PFSK-1 (cell line): ENCODE data around the gene CMTR2.

Experiments used
- FOXP2 ChIP-seq: optimal IDR thresholded peaks from 2 replicates; pipeline ENCODE3; 2011; ENCODE audit warnings: borderline replicate concordance, control low read depth, inconsistent platforms; ENCODE audit not compliant: insufficient read depth; ENCODE audit errors: extremely low read length, extremely low read depth
- POLR2AphosphoS5 ChIP-seq: IDR thresholded peaks from 2 replicates; pipeline ENCODE4 v1.6.1; 2012; ENCODE audit warnings: low read depth, mild to moderate bottlenecking, control low read depth, low read length, moderate library complexity
- REST ChIP-seq, 2 experiments: IDR thresholded peaks; 2 replicates each; pipeline versions ENCODE4 v1.6.1 to v1.8.0; 2011 to 2012; ENCODE audit warnings: low read depth in 2 of 2, low read length in 2 of 2, control low read depth in 1 of 2, inconsistent platforms in 1 of 2, mild to moderate bottlenecking in 1 of 2, moderate library complexity in 1 of 2; ENCODE audit not compliant: insufficient read depth in 1 of 2
- SIN3A ChIP-seq: IDR thresholded peaks from 2 replicates; pipeline ENCODE4 v1.6.1; 2012; ENCODE audit warnings: mild to moderate bottlenecking, low read length, moderate library complexity, borderline replicate concordance; ENCODE audit not compliant: insufficient read depth
- TAF1 ChIP-seq: IDR thresholded peaks from 2 replicates; pipeline ENCODE4 v1.6.1; 2012; ENCODE audit warnings: low read length, control low read depth, borderline replicate concordance; ENCODE audit not compliant: insufficient read depth

Gene CMTR2

GRCh38 chr16:71254832-71255525 is 34.2 kb downstream of the CMTR2 start:
- TF ChIP-seq POLR2AphosphoS5 (no peak), SIN3A (no peak), REST (IDR thresholded peaks at IDR 0.05; ENCODE audit: insufficient read depth in 1 of 2, low read depth in 2 of 2, low read length in 2 of 2) (no peak), FOXP2 (no peak), TAF1 (no peak)

- TF ChIP-seq SIN3A (no peak), POLR2AphosphoS5 (no peak), TAF1 (no peak), REST (IDR thresholded peaks at IDR 0.05; ENCODE audit: insufficient read depth in 1 of 2, low read depth in 2 of 2, low read length in 2 of 2) (no peak), FOXP2 (no peak)
Observed at GRCh38 chr16:71250461-71251235, 38.6 kb downstream of the CMTR2 start.

DNA sequence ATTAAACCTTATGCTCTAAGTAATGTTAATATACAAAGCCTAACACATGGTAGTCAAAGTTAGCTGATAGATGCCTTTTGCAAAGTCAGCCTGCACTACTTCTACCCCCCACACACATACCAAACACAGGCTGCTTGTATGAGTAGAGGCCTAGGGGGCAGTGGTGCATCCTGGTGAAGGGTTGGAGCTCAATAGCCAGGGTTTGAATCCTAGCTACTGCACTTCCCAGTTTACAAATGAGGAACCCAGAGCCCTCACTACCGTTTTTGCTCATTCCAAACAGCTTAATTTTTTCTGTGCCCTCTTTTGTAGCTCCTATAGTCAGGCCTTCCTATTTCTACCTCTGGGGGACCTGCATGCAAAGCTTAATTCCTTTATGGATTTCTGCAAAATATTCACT is 39.8 kb downstream of the CMTR2 start:
- no peak for TF ChIP-seq REST (IDR thresholded peaks at IDR 0.05; ENCODE audit: insufficient read depth in 1 of 2, low read depth in 2 of 2, low read length in 2 of 2)
- TF ChIP-seq SIN3A = no peak
- no peak for TF ChIP-seq POLR2AphosphoS5
- TF ChIP-seq TAF1 = no peak
- no peak for TF ChIP-seq FOXP2

- TF ChIP-seq TAF1 (no peak), REST (IDR thresholded peaks at IDR 0.05; ENCODE audit: insufficient read depth in 1 of 2, low read depth in 2 of 2, low read length in 2 of 2) (no peak), POLR2AphosphoS5 (no peak)
Observed at GRCh38 chr16:71247478-71247877, 41.7 kb downstream of the CMTR2 start.

- no peak for TF ChIP-seq POLR2AphosphoS5
- TF ChIP-seq FOXP2 = no peak
- no peak for TF ChIP-seq REST (IDR thresholded peaks at IDR 0.05; ENCODE audit: insufficient read depth in 1 of 2, low read depth in 2 of 2, low read length in 2 of 2)
- no peak for TF ChIP-seq TAF1
- TF ChIP-seq SIN3A = no peak
Observed at GRCh38 chr16:71246309-71246708, 42.9 kb downstream of the CMTR2 start.
